T-cell (primary cell): ENCODE data around the gene CES5A. TPM values are rescaled to one million over a fixed set of nuclear protein-coding genes. Genes with fewer than 3 reads are reported as not detected.

Experiments
- ATAC-seq, 4 experiments: fragments of 200-7000 bp in 3 of 4; fragments of 150-1000 bp in 1 of 4; cut with Tn5 transposase; replicated peaks in 1 of 4; 1 replicate in 3 of 4; 2 replicates in 1 of 4; pipeline ENCODE4 v1.10.0; 2021; ENCODE audit warnings: moderate library complexity in 3 of 4, mild to moderate bottlenecking in 2 of 4, moderate number of reproducible peaks in 1 of 4
- CTCF ChIA-PET, 2 donors: fragments of 300-600 bp; sonication (Branson Sonifier 250); formaldehyde crosslinking; loops; one replicate each; lab custom pipeline; 2022; ENCODE audit warnings: antibody characterized with exemption in 2 of 2; lab: Charles Lee
- POLR2A ChIA-PET, 2 donors: fragments of 300-600 bp; sonication (Branson Sonifier 250); formaldehyde crosslinking; loops; one replicate each; lab custom pipeline; 2022; ENCODE audit warnings: antibody characterized with exemption in 2 of 2; lab: Charles Lee
- DNase-seq, 35 experiments: peaks; one replicate each; pipeline versions ENCODE4 v3.0.0 to v3.0.0-alpha.2; 2013 to 2023
- H3K27ac ChIP-seq: one replicate; pipeline ENCODE4 v1.5.1; 2013; ENCODE audit warnings: low read length
- H3K27me3 ChIP-seq, 2 experiments: replicated peaks in 1 of 2; 1 replicate in 1 of 2; 2 replicates in 1 of 2; pipeline versions ENCODE4 v1.6.1 to v1.7.0; 2013; ENCODE audit warnings: low read length in 1 of 2, mixed read lengths in 1 of 2; ENCODE audit not compliant: control insufficient read depth in 2 of 2, insufficient read depth in 2 of 2; ENCODE audit errors: extremely low read depth in 1 of 2
- H3K36me3 ChIP-seq, 2 donors: 1 replicate in 1 of 2; 2 replicates in 1 of 2; pipeline versions ENCODE4 v1.6.1 to v1.7.0; 2013; ENCODE audit warnings: low read length in 1 of 2; ENCODE audit not compliant: control insufficient read depth in 2 of 2, insufficient read depth in 1 of 2; ENCODE audit errors: extremely low read depth in 1 of 2
- H3K4me1 ChIP-seq, 2 experiments: 1 replicate in 1 of 2; 2 replicates in 1 of 2; pipeline versions ENCODE4 v1.6.1 to v1.7.0; 2013; ENCODE audit warnings: low read length in 2 of 2, mixed read lengths in 1 of 2; ENCODE audit not compliant: insufficient read depth in 2 of 2, control insufficient read depth in 1 of 2; ENCODE audit errors: extremely low read depth in 1 of 2
- H3K4me3 ChIP-seq, 2 donors: 1 replicate in 1 of 2; 2 replicates in 1 of 2; pipeline versions ENCODE4 v1.5.1 to v1.7.0; 2013; ENCODE audit warnings: mild to moderate bottlenecking in 2 of 2, low read length in 1 of 2, moderate library complexity in 1 of 2; ENCODE audit not compliant: control insufficient read depth in 1 of 2; ENCODE audit errors: extremely low read depth in 1 of 2
- H3K9me3 ChIP-seq: 2 replicates; pipeline ENCODE4 v1.7.0; 2013
- H3K27ac Mint-ChIP-seq, 2 donors: one replicate each; pipeline ENCODE4 v1.8.0; 2020 to 2021; ENCODE audit warnings: mild to moderate bottlenecking in 2 of 2, mixed read lengths in 2 of 2
- H3K27me3 Mint-ChIP-seq, 2 donors: one replicate each; pipeline ENCODE4 v1.8.0; 2021 to 2022; ENCODE audit warnings: mixed read lengths in 2 of 2
- H3K36me3 Mint-ChIP-seq: one replicate; pipeline ENCODE4 v1.8.0; 2021; ENCODE audit warnings: mixed read lengths
- H3K4me1 Mint-ChIP-seq, 3 donors: one replicate each; pipeline ENCODE4 v1.8.0; 2020 to 2022; ENCODE audit warnings: mixed read lengths in 3 of 3, mild to moderate bottlenecking in 1 of 3
- H3K4me3 Mint-ChIP-seq, 3 donors: one replicate each; pipeline ENCODE4 v1.8.0; 2020 to 2022; ENCODE audit warnings: mild to moderate bottlenecking in 3 of 3, mixed read lengths in 3 of 3, moderate library complexity in 3 of 3
- H3K9me3 Mint-ChIP-seq, 3 donors: one replicate each; pipeline ENCODE4 v1.8.0; 2020 to 2022; ENCODE audit warnings: mixed read lengths in 3 of 3
- WGBS: methylation state at CpG from one replicate; pipeline ENCODE4 v1.1.5; 2013; ENCODE audit warnings: missing lambda C conversion rate; ENCODE audit not compliant: insufficient coverage; 5-methylcytosine and 5-hydroxymethylcytosine counted together
- total RNA-seq, 35 experiments: library from RNA in 6 of 35; stranded (reverse) in 6 of 35; fragments of 120-200 nt in 1 of 35; gene quantifications; one replicate each; pipeline versions ENCODE4 v1.2.1 to v1.2.4 and lab custom pipeline; 2013 to 2026

The CES5A gene
- total RNA-seq, 5 donors from 2014 or later (not counting 1 experiment from before 2014, with no cell fraction given) = not detected

GRCh38 chr16:55889518-55889917, 14.3 kb upstream of the CES5A start:
- no peaks in the 10 kb centered on the region for H3K9me3 ChIP-seq
- H3K36me3 ChIP-seq = no peaks in the 10 kb centered on the region
- Mint-ChIP-seq H3K27ac (no peak overlapping the region), H3K27me3 (peaks cover 3 to 12% of the 10 kb centered on the region in 2 donors), H3K4me1 (no peaks in the 10 kb centered on the region), H3K36me3 (no peaks in the 10 kb centered on the region), H3K4me3 (no peak overlapping the region), H3K9me3 (peaks cover 12 to 39% (median 27%) of the 10 kb centered on the region in 3 donors)
- no peaks in the 10 kb centered on the region for H3K4me1 ChIP-seq
- ChIA-PET CTCF (no interaction called here), POLR2A (no interaction called here)
- WGBS = no CpG with 5 or more reads among the region's 2 CpGs
- H3K27ac ChIP-seq = no peak overlapping the region
- H3K27me3 ChIP-seq = no peaks in the 10 kb centered on the region
- ATAC-seq = no peak
- DNase-seq = no peak
- H3K4me3 ChIP-seq = no peak overlapping the region

- WGBS = no CpG with 5 or more reads among the region's 2 CpGs
- Mint-ChIP-seq H3K27me3 (peaks cover 6 to 14% of the 10 kb centered on the region in 2 donors), H3K4me3 (no peak overlapping the region), H3K9me3 (peaks cover 12 to 37% (median 27%) of the 10 kb centered on the region in 3 donors), H3K36me3 (no peaks in the 10 kb centered on the region), H3K4me1 (no peaks in the 10 kb centered on the region), H3K27ac (no peak overlapping the region)
- ATAC-seq (no peak), DNase-seq (no peak)
- Histone ChIP-seq H3K27ac (no peak overlapping the region), H3K4me3 (no peak overlapping the region), H3K27me3 (no peaks in the 10 kb centered on the region), H3K4me1 (no peaks in the 10 kb centered on the region), H3K36me3 (no peaks in the 10 kb centered on the region), H3K9me3 (no peaks in the 10 kb centered on the region)
- POLR2A ChIA-PET = no interaction called here
- CTCF ChIA-PET = no interaction called here
These were observed 13.4 kb upstream of the CES5A start for GRCh38 chr16:55888546-55888945.

GRCh38 chr16:55876854-55877253, 1.7 kb upstream of the CES5A start:
- H3K9me3 ChIP-seq = no peaks in the 10 kb centered on the region
- H3K27me3 ChIP-seq = peaks cover 0 to 14% of the 10 kb centered on the region in 2 experiments
- Mint-ChIP-seq H3K27me3 (peaks cover 6 to 14% of the 10 kb centered on the region in 2 donors), H3K4me3 (no peak overlapping the region), H3K9me3 (no peaks in the 10 kb centered on the region), H3K36me3 (no peaks in the 10 kb centered on the region), H3K27ac (no peak overlapping the region), H3K4me1 (no peaks in the 10 kb centered on the region)
- ChIA-PET POLR2A (no interaction called here), CTCF (no interaction called here)
- no peak overlapping the region for H3K27ac ChIP-seq
- no peaks in the 10 kb centered on the region for H3K36me3 ChIP-seq
- H3K4me3 ChIP-seq = no peak overlapping the region
- ATAC-seq = no peak
- no CpG with 5 or more reads among the region's 4 CpGs for WGBS
- no peak for DNase-seq
- no peaks in the 10 kb centered on the region for H3K4me1 ChIP-seq

- DNase-seq (no peak), ATAC-seq (no peak)
- peaks cover 0 to 15% of the 10 kb centered on the region in 2 experiments for H3K27me3 ChIP-seq
- H3K27ac ChIP-seq = no peak overlapping the region
- H3K36me3 ChIP-seq = no peaks in the 10 kb centered on the region
- H3K36me3 Mint-ChIP-seq = no peaks in the 10 kb centered on the region
- no peaks in the 10 kb centered on the region for H3K9me3 Mint-ChIP-seq
- no peaks in the 10 kb centered on the region for H3K9me3 ChIP-seq
- no peaks in the 10 kb centered on the region for H3K4me1 Mint-ChIP-seq
- WGBS = 91% methylated on average over 4 of the region's 5 CpGs
- no peaks in the 10 kb centered on the region for H3K4me1 ChIP-seq
- CTCF ChIA-PET = no interaction called here
- no peak overlapping the region for H3K27ac Mint-ChIP-seq
- POLR2A ChIA-PET = no interaction called here
- no peak overlapping the region for H3K4me3 Mint-ChIP-seq
- H3K4me3 ChIP-seq = no peak overlapping the region
- H3K27me3 Mint-ChIP-seq = peaks cover 8 to 17% of the 10 kb centered on the region in 2 donors
These were observed 2.1 kb downstream of the CES5A start for GRCh38 chr16:55873122-55873521.

- H3K36me3 ChIP-seq = no peaks in the 10 kb centered on the region
- Mint-ChIP-seq H3K36me3 (no peaks in the 10 kb centered on the region), H3K4me1 (no peaks in the 10 kb centered on the region), H3K9me3 (no peaks in the 10 kb centered on the region), H3K4me3 (no peak overlapping the region), H3K27me3 (peaks cover 12 to 19% of the 10 kb centered on the region in 2 donors), H3K27ac (no peak overlapping the region)
- CTCF ChIA-PET = no interaction called here
- WGBS = 75% methylated on average over 7 of the region's 7 CpGs
- DNase-seq = no peak
- POLR2A ChIA-PET = no interaction called here
- H3K4me1 ChIP-seq = no peaks in the 10 kb centered on the region
- no peaks in the 10 kb centered on the region for H3K9me3 ChIP-seq
- H3K4me3 ChIP-seq = no peak overlapping the region
- peaks cover 0 to 19% of the 10 kb centered on the region in 2 experiments for H3K27me3 ChIP-seq
- ATAC-seq = no peak
- no peak overlapping the region for H3K27ac ChIP-seq
These were observed 3.0 kb downstream of the CES5A start for GRCh38 chr16:55872130-55872529.

- Mint-ChIP-seq H3K4me1 (no peaks in the 10 kb centered on the region), H3K27me3 (peaks cover 12 to 18% of the 10 kb centered on the region in 2 donors), H3K9me3 (no peaks in the 10 kb centered on the region), H3K27ac (no peak overlapping the region), H3K36me3 (no peaks in the 10 kb centered on the region), H3K4me3 (no peak overlapping the region)
- 92% methylated on average over 7 of the region's 10 CpGs for WGBS
- CTCF ChIA-PET = no interaction called here
- H3K9me3 ChIP-seq = no peaks in the 10 kb centered on the region
- no peak overlapping the region for H3K4me3 ChIP-seq
- DNase-seq (no peak), ATAC-seq (no peak)
- H3K4me1 ChIP-seq = no peaks in the 10 kb centered on the region
- H3K27ac ChIP-seq = no peak overlapping the region
- POLR2A ChIA-PET = no interaction called here
- no peaks in the 10 kb centered on the region for H3K36me3 ChIP-seq
- H3K27me3 ChIP-seq = peaks cover 0 to 15% of the 10 kb centered on the region in 2 experiments
These were observed 3.6 kb downstream of the CES5A start for GRCh38 chr16:55871411-55872038.
